Measurements from ENCODE around the gene PRKCG.

PRKCG gene

DNA sequence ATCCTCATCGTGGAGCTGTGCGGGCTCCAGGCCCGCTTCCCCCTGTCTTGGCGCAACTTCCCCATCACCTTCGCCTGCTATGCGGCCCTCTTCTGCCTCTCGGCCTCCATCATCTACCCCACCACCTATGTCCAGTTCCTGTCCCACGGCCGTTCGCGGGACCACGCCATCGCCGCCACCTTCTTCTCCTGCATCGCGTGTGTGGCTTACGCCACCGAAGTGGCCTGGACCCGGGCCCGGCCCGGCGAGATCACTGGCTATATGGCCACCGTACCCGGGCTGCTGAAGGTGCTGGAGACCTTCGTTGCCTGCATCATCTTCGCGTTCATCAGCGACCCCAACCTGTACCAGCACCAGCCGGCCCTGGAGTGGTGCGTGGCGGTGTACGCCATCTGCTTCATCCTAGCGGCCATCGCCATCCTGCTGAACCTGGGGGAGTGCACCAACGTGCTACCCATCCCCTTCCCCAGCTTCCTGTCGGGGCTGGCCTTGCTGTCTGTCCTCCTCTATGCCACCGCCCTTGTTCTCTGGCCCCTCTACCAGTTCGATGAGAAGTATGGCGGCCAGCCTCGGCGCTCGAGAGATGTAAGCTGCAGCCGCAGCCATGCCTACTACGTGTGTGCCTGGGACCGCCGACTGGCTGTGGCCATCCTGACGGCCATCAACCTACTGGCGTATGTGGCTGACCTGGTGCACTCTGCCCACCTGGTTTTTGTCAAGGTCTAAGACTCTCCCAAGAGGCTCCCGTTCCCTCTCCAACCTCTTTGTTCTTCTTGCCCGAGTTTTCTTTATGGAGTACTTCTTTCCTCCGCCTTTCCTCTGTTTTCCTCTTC is 8.0 kb upstream of the PRKCG start:
- DNase-seq = no peak

GRCh38 chr19:53874606-53874990 is 7.4 kb upstream of the PRKCG start:
- no peak for DNase-seq

- DNase-seq = no peak
Observed at GRCh38 chr19:53875602-53876325, 6.2 kb upstream of the PRKCG start.

DNA sequence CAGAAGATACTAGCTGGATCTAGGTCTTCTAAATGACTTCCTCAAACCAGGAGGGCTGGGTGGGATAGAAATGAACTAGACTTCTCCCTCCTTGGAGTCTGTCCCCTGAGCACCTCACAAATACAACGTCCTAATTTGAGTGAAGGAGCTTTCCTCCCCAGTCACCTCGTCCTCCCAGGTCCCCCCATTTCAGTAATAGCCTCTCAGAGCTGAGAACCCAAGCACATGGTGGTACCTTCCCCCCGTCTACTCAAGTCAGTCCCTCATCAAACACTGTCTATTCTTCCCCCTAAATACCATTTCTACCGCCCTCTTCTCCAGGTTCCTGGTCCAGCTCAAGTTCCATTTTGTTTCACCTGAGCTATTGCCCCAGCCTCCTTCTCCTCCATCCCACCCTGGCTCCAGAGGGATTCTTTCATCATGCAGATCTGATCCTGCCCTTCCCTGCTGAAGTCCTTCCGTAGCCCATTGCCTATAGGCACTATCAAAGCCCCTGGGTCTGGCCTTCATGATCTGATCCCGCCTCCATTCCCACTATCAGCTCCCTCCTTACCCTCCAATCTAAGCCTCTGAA is 5.3 kb upstream of the PRKCG start:
- DNase-seq = no peak

DNA sequence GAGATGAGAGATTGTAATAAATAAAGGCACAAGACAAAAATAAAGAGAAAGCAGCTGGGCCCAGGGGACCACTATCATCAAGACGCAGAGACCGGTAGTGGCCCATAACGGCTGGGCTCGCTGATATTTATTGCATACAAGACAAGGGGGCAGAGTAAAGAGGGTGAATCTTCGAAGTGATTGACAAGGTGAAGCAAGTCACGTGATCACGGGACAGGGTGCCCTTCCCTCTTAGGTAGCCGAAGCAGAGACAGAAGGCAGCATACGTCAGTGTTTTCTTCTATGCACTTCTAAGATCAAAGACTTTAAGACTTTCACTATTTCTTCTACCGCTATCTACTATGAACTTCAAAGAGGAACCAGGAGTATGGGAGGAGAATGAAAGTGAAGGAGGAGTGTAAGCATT is 4.6 kb upstream of the PRKCG start:
- no peak for DNase-seq

GRCh38 chr19:53878776-53879139 is 3.2 kb upstream of the PRKCG start:
- DNase-seq = no peak

GRCh38 chr19:53879140-53880081 is 2.6 kb upstream of the PRKCG start:
- no peak for DNase-seq

DNA sequence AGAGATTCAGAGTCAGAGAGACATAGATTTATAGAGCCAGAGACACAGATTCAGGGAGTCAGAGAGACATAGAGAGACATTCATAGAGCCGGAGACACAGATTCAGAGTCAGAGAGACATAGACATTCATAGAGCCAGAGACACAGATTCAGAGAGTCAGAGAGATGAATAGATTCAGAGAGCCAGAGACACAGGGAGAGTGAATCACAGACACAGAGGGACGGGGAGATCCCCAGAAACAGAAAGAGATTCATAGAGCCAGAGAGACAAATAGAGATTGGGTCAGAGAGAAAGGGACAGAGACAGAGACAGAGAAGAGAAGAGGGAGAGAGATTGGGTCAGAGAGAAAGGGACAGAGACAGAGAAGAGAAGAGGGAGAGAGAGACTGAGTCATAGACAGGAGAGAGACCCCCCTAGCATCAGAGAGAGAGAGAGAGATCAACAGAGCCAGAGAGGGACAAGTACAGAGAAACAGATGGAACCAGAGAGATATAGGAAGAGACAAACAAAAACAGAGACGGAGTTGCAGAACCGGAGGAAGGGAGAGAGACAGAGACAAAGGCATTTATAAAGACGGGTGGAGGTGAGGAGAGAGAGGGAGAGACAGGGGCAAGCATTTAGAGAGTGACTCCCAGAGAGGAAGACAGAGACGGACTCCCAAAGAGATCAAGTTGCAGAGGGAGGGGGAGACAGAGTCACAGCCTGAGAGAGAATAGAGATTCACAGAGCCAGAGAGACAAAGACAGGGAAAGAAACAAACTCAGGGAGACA is 1.1 kb upstream of the PRKCG start:
- DNase-seq = no peak

DNA sequence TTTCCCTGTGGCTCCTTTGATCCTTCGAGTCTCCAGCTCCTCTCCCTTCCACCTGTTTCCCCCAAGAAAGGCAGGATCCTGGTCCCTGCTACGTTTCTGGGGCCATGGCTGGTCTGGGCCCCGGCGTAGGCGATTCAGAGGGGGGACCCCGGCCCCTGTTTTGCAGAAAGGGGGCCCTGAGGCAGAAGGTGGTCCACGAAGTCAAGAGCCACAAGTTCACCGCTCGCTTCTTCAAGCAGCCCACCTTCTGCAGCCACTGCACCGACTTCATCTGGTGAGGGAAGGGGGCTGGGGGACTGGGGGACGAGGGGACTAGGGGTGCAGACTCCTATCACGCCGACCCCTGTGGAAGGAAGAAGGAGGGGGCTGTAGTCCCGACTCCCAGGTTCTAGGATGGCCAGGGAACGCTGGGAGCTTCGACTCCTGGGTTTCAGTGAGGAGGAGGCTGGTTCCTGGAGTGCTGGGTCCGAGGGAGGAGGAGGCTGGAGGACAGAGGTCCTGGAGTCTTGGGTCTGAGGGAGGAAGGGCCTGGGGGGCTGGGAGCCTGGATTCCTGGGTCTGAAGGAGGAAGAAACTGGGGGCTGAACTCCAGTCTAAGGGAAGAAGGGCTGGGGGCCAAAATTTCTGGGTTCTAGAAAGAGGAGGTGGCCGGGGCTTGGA is 524 bp downstream of the PRKCG start:
- DNase-seq = no peak

DNA sequence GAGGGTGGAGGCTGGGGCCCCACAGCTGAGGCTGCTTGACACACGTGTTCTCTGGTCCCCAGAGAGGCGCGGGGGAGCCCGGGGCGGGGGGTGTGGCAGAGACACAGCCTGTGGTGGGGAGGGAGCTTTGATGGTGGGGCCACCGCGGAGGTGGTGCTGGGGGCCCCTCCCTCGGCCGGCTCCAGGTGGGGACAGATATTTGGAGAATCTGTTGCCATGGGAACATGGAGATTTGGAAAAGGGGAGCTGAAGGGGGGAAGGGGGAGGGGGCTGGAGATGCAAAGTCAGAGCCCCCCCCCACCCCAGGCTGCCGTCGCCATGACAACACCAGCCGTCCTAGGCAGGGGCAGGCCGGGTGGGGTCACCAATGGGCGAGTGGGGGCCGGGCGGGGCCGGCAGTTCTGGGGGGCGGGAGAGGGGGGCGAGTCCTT is 1.2 kb downstream of the PRKCG start:
- DNase-seq = no peak

- DNase-seq = no peak
Observed at GRCh38 chr19:53883741-53884140, 1.7 kb downstream of the PRKCG start.

GRCh38 chr19:53884256-53884655 is 2.3 kb downstream of the PRKCG start:
- DNase-seq = no peak

- DNase-seq = no peak
Observed at GRCh38 chr19:53885036-53885435, 3.0 kb downstream of the PRKCG start.

- DNase-seq = no peak
Observed at GRCh38 chr19:53892301-53892980, 10.4 kb downstream of the PRKCG start.

GRCh38 chr19:53892981-53893325 is 11.0 kb downstream of the PRKCG start:
- DNase-seq = no peak

DNA sequence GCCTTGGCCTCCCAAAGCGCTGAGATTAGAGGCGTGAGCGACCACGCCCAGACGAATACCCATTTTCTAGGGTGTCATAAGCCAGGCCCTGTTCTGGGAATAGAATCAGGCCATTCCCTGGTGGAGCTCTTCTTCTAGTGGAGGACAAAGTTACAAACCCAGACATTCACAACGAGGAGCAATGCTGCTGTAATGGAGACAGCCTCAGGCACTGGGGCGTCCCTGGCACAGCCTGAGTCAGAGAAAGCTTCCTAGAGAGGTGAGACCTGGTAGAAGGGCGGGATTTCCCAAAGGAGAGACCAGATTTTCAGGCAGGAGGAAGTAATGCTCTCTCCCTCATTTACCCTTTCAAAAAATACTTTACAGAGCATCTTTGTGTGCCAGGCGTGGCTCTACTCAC is 12.7 kb downstream of the PRKCG start:
- DNase-seq = no peak

- DNase-seq = no peak
Observed at GRCh38 chr19:53896682-53897081, 14.7 kb downstream of the PRKCG start.

- no peak for DNase-seq
Observed at GRCh38 chr19:53897459-53897858, 15.5 kb downstream of the PRKCG start.

DNA sequence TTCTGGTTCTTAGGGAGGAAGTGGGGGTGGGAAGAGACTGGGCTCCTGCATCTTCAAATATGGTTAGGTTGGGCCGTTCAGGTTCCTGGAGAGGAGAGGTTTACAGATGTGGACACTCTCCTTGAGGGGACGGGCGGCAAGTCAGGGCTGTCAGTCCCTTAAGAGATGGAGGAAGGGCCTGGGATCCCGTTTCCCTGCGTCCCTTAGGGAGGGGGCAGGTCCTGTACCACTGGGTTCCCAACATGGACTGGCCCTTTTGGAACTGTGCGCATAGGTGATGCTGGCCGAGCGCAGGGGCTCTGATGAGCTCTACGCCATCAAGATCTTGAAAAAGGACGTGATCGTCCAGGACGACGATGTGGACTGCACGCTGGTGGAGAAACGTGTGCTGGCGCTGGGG is 16.2 kb downstream of the PRKCG start:
- DNase-seq = no peak

DNA sequence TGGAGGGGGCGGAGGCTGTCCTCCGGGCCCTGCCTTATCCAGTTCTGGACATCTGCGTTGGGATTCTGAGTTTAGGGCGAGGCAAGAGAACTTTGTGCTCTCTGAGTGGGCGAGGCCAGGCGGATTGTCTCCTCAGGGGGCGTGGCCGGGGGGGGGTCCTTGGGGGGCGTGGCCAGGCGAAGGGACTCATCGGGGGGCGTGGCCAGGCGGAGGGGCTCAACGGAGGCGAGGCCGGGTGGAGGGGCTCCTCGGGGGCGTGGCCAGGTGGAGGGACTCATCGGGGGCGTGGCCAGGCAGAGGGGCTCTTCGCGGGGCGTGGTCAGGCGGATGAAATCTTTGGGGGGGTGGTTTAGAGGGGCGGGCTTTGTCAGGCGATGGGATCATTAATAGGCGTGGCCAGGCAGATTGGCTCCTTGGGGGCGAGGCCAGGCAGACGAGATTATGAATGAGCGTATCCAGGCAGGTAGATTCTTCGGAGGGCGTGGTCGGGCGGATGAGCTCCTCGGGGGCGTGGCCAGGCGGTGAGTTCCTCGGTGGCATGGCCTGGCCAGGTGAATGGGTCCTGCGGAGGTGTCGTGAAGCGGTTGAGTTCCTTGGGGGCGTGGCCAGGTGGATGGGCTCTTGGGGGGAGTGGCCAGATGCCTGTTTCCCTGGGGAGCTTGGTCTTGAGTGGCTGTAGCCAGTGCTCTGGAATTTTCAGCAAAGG is 16.8 kb downstream of the PRKCG start:
- DNase-seq = no peak
